A549 (cell line): ENCODE results near the gene CLMN.

Experiments
- BCL3 ChIP-seq: fragments of >200 bp; sonication (Bioruptor Twin); formaldehyde crosslinking; IDR thresholded peaks from 3 replicates; pipeline ENCODE4 v1.6.1; 2016
- CEBPB ChIP-seq, 2 experiments: fragments of >200 bp in 1 of 2; sonication (Bioruptor Twin) in 1 of 2; formaldehyde crosslinking in 1 of 2; IDR thresholded peaks; 2 replicates each; pipeline ENCODE4 v1.6.1; 2012 to 2016
- CTCF ChIP-seq: fragments of >200 bp; sonication (Bioruptor Twin); formaldehyde crosslinking; IDR thresholded peaks from 3 replicates; pipeline ENCODE4 v1.5.1; 2016
- ELK1 ChIP-seq: fragments of 150-350 bp; IDR thresholded peaks from 2 replicates; pipeline ENCODE4 v1.6.1; 2014; ENCODE audit warnings: low read depth, mild to moderate bottlenecking, low read length
- HDAC2 ChIP-seq: fragments of 200-600 bp; sonication (generic); IDR thresholded peaks from 2 replicates; pipeline ENCODE4 v1.6.1; 2016
- HOXB13 ChIP-seq: fragments of 250-450 bp; sonication (Bioruptor Pico); IDR thresholded peaks from 2 replicates; pipeline ENCODE4 v1.5.0; 2020; ENCODE audit warnings: low read depth, mild to moderate bottlenecking, moderate library complexity
- JUN ChIP-seq, 2 experiments: fragments of >200 bp; sonication (Bioruptor Twin); formaldehyde crosslinking; IDR thresholded peaks; 2 replicates in 1 of 2; 3 replicates in 1 of 2; pipeline ENCODE4 v1.6.1; 2016 to 2017
- MAX ChIP-seq: IDR thresholded peaks from 2 replicates; pipeline ENCODE4 v1.6.1; 2012
- PHF8 ChIP-seq: fragments of 200-600 bp; sonication (generic); IDR thresholded peaks from 2 replicates; pipeline ENCODE4 v1.6.1; 2016; ENCODE audit warnings: low read depth, mild to moderate bottlenecking, antibody characterized with exemption, moderate library complexity, borderline replicate concordance
- POLR2A ChIP-seq: IDR thresholded peaks from 2 replicates; pipeline ENCODE4 v1.6.1; 2012; ENCODE audit warnings: mild to moderate bottlenecking, low read length
- POLR2AphosphoS2 ChIP-seq: conservative IDR thresholded peaks from 2 replicates; pipeline ENCODE4 v1.6.1; 2012; ENCODE audit warnings: low read length, improper control_type of control experiment, inconsistent platforms
- ZSCAN20 ChIP-seq: fragments of 250-450 bp; sonication (Bioruptor Pico); IDR thresholded peaks from 2 replicates; pipeline ENCODE4 v1.8.0; 2022; ENCODE audit warnings: mild to moderate bottlenecking, moderate library complexity
- TF ChIP-seq, protein P1 (sequence below): fragments of 450-650 bp; IDR thresholded peaks from 2 replicates; pipeline ENCODE4 v1.6.1; 2014; ENCODE audit warnings: antibody characterized with exemption

- TF ChIP-seq CTCF, result no peak
- no peak for TF ChIP-seq POLR2A
- no peak for TF ChIP-seq ZSCAN20 (CRISPR knock-in tag)
- no peak for TF ChIP-seq BCL3
- no peak for TF ChIP-seq HDAC2
- TF ChIP-seq POLR2AphosphoS2, result no peak
- TF ChIP-seq ELK1, result no peak
- TF ChIP-seq, protein P1, sequence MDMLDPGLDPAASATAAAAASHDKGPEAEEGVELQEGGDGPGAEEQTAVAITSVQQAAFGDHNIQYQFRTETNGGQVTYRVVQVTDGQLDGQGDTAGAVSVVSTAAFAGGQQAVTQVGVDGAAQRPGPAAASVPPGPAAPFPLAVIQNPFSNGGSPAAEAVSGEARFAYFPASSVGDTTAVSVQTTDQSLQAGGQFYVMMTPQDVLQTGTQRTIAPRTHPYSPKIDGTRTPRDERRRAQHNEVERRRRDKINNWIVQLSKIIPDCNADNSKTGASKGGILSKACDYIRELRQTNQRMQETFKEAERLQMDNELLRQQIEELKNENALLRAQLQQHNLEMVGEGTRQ, result no peak
- TF ChIP-seq CEBPB (IDR thresholded peaks at IDR 0.05), result no peak
- TF ChIP-seq HOXB13 (CRISPR knock-in tag), result no peak
- TF ChIP-seq MAX, result no peak
- no peak for TF ChIP-seq JUN (IDR thresholded peaks at IDR 0.05)
- TF ChIP-seq PHF8, result no peak
These were observed 4.1 kb downstream of the CLMN start for GRCh38 chr14:95315579-95315978.
